Measurements from ENCODE around the gene GCM1.

Gene GCM1

GRCh38 chr6:53171605-53172467, 23.2 kb upstream of the GCM1 start:
- H3K27me3 ChIP-seq (ENCODE audit: insufficient read depth, low read depth, severe bottlenecking): no peaks in the 10 kb centered on the region
- H3K36me3 ChIP-seq: no peaks in the 10 kb centered on the region
- TF ChIP-seq, protein P1, sequence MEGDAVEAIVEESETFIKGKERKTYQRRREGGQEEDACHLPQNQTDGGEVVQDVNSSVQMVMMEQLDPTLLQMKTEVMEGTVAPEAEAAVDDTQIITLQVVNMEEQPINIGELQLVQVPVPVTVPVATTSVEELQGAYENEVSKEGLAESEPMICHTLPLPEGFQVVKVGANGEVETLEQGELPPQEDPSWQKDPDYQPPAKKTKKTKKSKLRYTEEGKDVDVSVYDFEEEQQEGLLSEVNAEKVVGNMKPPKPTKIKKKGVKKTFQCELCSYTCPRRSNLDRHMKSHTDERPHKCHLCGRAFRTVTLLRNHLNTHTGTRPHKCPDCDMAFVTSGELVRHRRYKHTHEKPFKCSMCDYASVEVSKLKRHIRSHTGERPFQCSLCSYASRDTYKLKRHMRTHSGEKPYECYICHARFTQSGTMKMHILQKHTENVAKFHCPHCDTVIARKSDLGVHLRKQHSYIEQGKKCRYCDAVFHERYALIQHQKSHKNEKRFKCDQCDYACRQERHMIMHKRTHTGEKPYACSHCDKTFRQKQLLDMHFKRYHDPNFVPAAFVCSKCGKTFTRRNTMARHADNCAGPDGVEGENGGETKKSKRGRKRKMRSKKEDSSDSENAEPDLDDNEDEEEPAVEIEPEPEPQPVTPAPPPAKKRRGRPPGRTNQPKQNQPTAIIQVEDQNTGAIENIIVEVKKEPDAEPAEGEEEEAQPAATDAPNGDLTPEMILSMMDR (IDR thresholded peaks at IDR 0.05; ENCODE audit: low read depth, low read length): peak; percentile 100
- H3K4me3 ChIP-seq (ENCODE audit: low read depth, low read length): no peak overlapping the region
- H3K27ac ChIP-seq: no peak overlapping the region
- H3K9me3 ChIP-seq (ENCODE audit: severe bottlenecking): no peaks in the 10 kb centered on the region
- DNase-seq: peak; percentile 90

GRCh38 chr6:53168516-53169267, 20.1 kb upstream of the GCM1 start:
- Histone ChIP-seq H3K4me3 (ENCODE audit: low read depth, low read length) (no peak overlapping the region), H3K9me3 (ENCODE audit: severe bottlenecking) (peaks cover 5% of the 10 kb centered on the region), H3K27ac (no peak overlapping the region), H3K27me3 (ENCODE audit: insufficient read depth, low read depth, severe bottlenecking) (no peaks in the 10 kb centered on the region), H3K36me3 (no peaks in the 10 kb centered on the region)
- DNase-seq: no peak
- TF ChIP-seq, protein P1 (IDR thresholded peaks at IDR 0.05; ENCODE audit: low read depth, low read length): no peak

DNA sequence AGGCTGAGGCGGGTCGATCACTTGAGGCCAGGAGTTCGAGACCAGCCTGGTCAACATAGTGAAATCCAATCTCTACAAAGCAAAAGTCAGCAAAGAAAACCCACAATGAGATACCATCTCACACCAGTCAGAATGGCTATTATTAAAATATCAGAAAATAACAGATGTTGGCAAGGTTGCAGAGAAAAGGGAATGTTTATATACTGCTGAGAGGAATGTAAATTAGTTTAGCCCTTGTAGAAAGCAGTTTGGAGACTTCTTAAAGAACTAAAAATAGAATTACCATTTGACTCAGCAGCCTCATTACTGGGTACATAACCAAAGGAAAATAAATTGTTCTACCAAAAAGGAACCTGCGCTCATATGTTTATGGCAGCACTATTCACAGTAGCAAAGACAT, 16.7 kb upstream of the GCM1 start:
- H3K36me3 ChIP-seq: no peaks in the 10 kb centered on the region
- no peak overlapping the region for H3K27ac ChIP-seq
- no peak for DNase-seq
- no peak overlapping the region for H3K4me3 ChIP-seq (ENCODE audit: low read depth, low read length)
- TF ChIP-seq, protein P1 (IDR thresholded peaks at IDR 0.05; ENCODE audit: low read depth, low read length): no peak
- no peaks in the 10 kb centered on the region for H3K27me3 ChIP-seq (ENCODE audit: insufficient read depth, low read depth, severe bottlenecking)
- H3K9me3 ChIP-seq (ENCODE audit: severe bottlenecking): peaks cover 5% of the 10 kb centered on the region

DNA sequence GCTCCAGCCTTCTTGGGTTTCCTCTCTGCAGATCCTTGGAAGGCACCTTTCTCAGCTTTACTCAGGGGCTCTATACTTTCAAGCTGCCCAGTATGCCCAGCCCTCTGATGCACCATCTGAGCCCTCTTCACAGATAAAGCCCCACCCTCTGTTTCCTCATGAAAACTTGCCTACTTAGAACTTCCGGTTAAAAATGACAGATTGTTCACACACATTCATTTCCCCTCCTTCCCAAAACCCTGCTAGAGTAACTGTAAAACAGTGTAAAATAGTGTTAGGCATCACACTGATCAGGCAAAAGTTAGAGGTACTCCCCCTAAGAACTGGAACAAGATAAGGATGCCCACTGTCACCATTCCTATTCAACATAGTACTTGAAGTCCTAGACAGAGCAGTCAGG, 14.0 kb upstream of the GCM1 start:
- TF ChIP-seq, protein P1 (IDR thresholded peaks at IDR 0.05; ENCODE audit: low read depth, low read length): no peak
- Histone ChIP-seq H3K27ac (no peak overlapping the region), H3K9me3 (ENCODE audit: severe bottlenecking) (peaks cover 5% of the 10 kb centered on the region), H3K36me3 (no peaks in the 10 kb centered on the region), H3K4me3 (ENCODE audit: low read depth, low read length) (no peak overlapping the region), H3K27me3 (ENCODE audit: insufficient read depth, low read depth, severe bottlenecking) (no peaks in the 10 kb centered on the region)
- DNase-seq: no peak

DNA sequence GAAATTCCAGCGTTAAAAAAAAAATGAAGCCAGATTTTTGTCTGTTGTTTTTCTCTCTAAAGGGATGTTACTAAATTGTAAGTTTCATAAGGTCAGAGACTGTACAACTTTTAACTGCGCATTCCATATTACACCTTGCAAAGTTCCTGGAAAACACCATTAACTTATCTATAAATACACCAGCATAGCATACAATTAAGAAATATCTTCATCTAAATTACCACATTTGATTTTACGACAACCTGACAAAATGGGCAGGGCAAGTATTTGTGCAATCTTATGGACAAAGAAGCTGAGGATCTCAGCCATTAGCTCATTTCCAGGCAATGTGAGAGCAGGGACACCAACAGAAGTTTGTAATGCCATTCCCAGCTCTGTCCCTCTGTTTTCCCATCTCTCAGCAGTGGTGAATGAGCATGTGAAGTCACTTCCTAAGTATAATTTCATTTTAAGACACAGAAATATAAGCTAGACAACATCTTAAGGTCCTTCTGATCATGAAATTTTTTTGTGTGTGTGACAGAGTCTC, 12.9 kb upstream of the GCM1 start:
- TF ChIP-seq, protein P1 (IDR thresholded peaks at IDR 0.05; ENCODE audit: low read depth, low read length): no peak
- Histone ChIP-seq H3K9me3 (ENCODE audit: severe bottlenecking) (peaks cover 5% of the 10 kb centered on the region), H3K36me3 (no peaks in the 10 kb centered on the region), H3K27ac (no peak overlapping the region), H3K27me3 (ENCODE audit: insufficient read depth, low read depth, severe bottlenecking) (no peaks in the 10 kb centered on the region), H3K4me3 (ENCODE audit: low read depth, low read length) (no peak overlapping the region)
- no peak for DNase-seq
